HG03196 (cell line): Measurements from ENCODE around the gene MAP4K4.

Source experiments
- ATAC-seq: cut with Tn5 transposase; IDR thresholded peaks from one replicate; pipeline ENCODE4 v1.9.1; 2021; ENCODE audit not compliant: unreplicated experiment

Gene MAP4K4

GRCh38 chr2:101788565-101788964, 91.1 kb downstream of the MAP4K4 start:
- no peak for ATAC-seq

GRCh38 chr2:101788995-101789970, 91.8 kb downstream of the MAP4K4 start:
- no peak for ATAC-seq

- ATAC-seq: no peak
Measured at GRCh38 chr2:101790416-101790815, 92.9 kb downstream of the MAP4K4 start.

GRCh38 chr2:101790857-101791256, 93.3 kb downstream of the MAP4K4 start:
- no peak for ATAC-seq

- no peak for ATAC-seq
Measured at GRCh38 chr2:101792208-101792607, 94.7 kb downstream of the MAP4K4 start.

- ATAC-seq: no peak
Measured at GRCh38 chr2:101793277-101793969, 95.9 kb downstream of the MAP4K4 start.

GRCh38 chr2:101794141-101794540, 96.6 kb downstream of the MAP4K4 start:
- no peak for ATAC-seq

GRCh38 chr2:101795033-101795432, 97.5 kb downstream of the MAP4K4 start:
- ATAC-seq: no peak

GRCh38 chr2:101796825-101797600, 99.5 kb downstream of the MAP4K4 start:
- no peak for ATAC-seq

- no peak for ATAC-seq
Measured at GRCh38 chr2:101801496-101801895, 104.0 kb downstream of the MAP4K4 start.

GRCh38 chr2:101802329-101802728, 104.8 kb downstream of the MAP4K4 start:
- ATAC-seq: no peak

GRCh38 chr2:101803128-101803527, 105.6 kb downstream of the MAP4K4 start:
- ATAC-seq: no peak

GRCh38 chr2:101803945-101804696, 106.6 kb downstream of the MAP4K4 start:
- no peak for ATAC-seq

GRCh38 chr2:101805152-101806088, 107.9 kb downstream of the MAP4K4 start:
- ATAC-seq: no peak

GRCh38 chr2:101806123-101806522, 108.6 kb downstream of the MAP4K4 start:
- ATAC-seq: no peak

GRCh38 chr2:101806701-101807100, 109.2 kb downstream of the MAP4K4 start:
- ATAC-seq: no peak

GRCh38 chr2:101807242-101807641, 109.7 kb downstream of the MAP4K4 start:
- no peak for ATAC-seq

- no peak for ATAC-seq
Measured at GRCh38 chr2:101808006-101808562, 110.6 kb downstream of the MAP4K4 start.

GRCh38 chr2:101809698-101810097, 112.2 kb downstream of the MAP4K4 start:
- no peak for ATAC-seq
